ENCODE measurements around the gene SLAMF9.

SLAMF9 gene

GRCh38 chr1:159953536-159954515, at the start of gene SLAMF9:
Gene SLAMF9, minus strand, starts transcription at chr1:159954237. Its CDS starts 100 bp downstream, at chr1:159954137.
- no peak for DNase-seq

- DNase-seq, result no peak
These were observed 47.4 kb upstream of the SLAMF9 start for GRCh38 chr1:160001440-160001839.

- DNase-seq, result no peak
These were observed 45.2 kb upstream of the SLAMF9 start for GRCh38 chr1:159999204-159999603.

- DNase-seq, result no peak
These were observed 42.6 kb upstream of the SLAMF9 start for GRCh38 chr1:159996653-159997052.

- DNase-seq, result no peak
These were observed 40.9 kb upstream of the SLAMF9 start for GRCh38 chr1:159994896-159995295.

GRCh38 chr1:159993911-159994310, 39.9 kb upstream of the SLAMF9 start:
- no peak for DNase-seq

- DNase-seq, result no peak
These were observed 38.1 kb upstream of the SLAMF9 start for GRCh38 chr1:159992161-159992560.

GRCh38 chr1:159991513-159991912, 37.5 kb upstream of the SLAMF9 start:
- no peak for DNase-seq

- DNase-seq, result no peak
These were observed 36.0 kb upstream of the SLAMF9 start for GRCh38 chr1:159990005-159990404.

- DNase-seq, result no peak
These were observed 35.5 kb upstream of the SLAMF9 start for GRCh38 chr1:159989581-159989980.

- DNase-seq, result no peak
These were observed 34.0 kb upstream of the SLAMF9 start for GRCh38 chr1:159988006-159988405.

- no peak for DNase-seq
These were observed 33.1 kb upstream of the SLAMF9 start for GRCh38 chr1:159987186-159987585.

GRCh38 chr1:159986531-159986930, 32.5 kb upstream of the SLAMF9 start:
- DNase-seq, result no peak

- DNase-seq, result no peak
These were observed 32.1 kb upstream of the SLAMF9 start for GRCh38 chr1:159986093-159986492.

- no peak for DNase-seq
These were observed 31.4 kb upstream of the SLAMF9 start for GRCh38 chr1:159985473-159985872.

- DNase-seq, result no peak
These were observed 29.6 kb upstream of the SLAMF9 start for GRCh38 chr1:159983681-159984080.

- no peak for DNase-seq
These were observed 28.2 kb upstream of the SLAMF9 start for GRCh38 chr1:159982280-159982679.

- DNase-seq, result no peak
These were observed 27.5 kb upstream of the SLAMF9 start for GRCh38 chr1:159981351-159982055.

- no peak for DNase-seq
These were observed 26.7 kb upstream of the SLAMF9 start for GRCh38 chr1:159980786-159981185.

GRCh38 chr1:159980076-159980475, 26.0 kb upstream of the SLAMF9 start:
- no peak for DNase-seq

- no peak for DNase-seq
These were observed 25.2 kb upstream of the SLAMF9 start for GRCh38 chr1:159979257-159979656.

GRCh38 chr1:159978107-159978398, 24.0 kb upstream of the SLAMF9 start:
- no peak for DNase-seq

- DNase-seq, result no peak
These were observed 23.5 kb upstream of the SLAMF9 start for GRCh38 chr1:159977364-159978106.

Measured in NCI-H345 (cell line).